Activated CD4-positive, alpha-beta T cell treated with anti-CD3 and anti-CD28 coated beads, Interleukin-10, Interleukin-2, amounts not matched to agents 100 ng/mL and 50 ng/mL, durations not matched to agents 16 hours and 8 hours (primary cell): ENCODE measurements around the gene CLTCL1.

Source experiments
- DNase-seq: peaks from one replicate; pipeline ENCODE4 v3.0.0-alpha.2; 2020

Gene CLTCL1

DNA sequence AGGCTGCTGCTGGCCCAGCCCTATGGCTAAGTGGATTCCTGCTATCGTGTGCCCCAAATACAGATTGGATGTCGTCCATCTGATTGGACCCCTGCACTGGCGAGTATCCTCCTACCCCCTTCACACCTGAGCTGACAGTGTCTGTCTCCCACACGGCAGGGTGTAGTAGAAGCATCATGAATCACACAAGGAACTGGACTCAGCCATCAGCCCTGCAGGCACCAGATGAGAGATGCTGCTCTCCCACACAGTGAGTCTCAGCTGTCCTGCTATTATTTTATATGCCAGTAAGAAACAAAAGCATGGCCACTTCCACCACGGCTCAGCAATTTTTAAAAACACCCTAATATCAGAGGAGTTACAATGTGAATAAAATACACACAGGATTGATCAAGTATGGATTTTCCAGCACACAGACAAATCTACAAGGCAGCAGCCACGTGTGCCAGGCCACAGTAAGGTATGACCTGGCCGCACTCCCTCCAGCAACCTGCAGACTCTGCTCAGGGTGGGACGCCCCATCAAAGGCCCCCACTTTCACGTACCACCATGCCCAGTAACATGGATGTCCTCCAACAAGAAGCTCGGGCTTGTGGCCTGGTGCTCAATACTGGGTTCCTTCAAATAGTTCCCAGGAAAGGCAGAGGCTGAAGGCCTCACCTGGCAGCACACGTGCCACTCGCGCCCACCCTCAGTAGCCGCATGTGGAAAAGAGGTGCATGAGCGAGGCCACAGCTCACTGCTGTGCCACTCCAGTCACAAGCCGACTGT lies 96.6 kb downstream of the CLTCL1 start:
- no peak for DNase-seq

DNA sequence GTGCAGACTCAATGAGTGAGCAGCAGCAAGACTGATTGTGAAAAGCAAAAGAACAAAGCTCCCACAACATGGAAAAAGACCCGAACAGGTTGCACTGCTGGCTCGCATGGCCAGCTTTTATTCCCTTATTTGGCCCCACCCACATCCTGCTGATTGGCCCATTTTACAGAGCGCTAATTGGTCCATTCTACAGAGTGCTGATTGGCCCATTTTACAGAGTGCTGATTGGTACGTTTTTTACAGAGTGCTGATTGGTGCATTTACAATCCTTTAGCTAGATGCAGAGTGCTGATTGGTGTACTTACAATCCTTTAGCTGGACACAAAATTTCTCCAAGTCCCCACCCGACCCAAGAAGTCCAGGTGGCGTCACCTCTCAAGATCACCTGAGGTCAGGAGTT lies 97.6 kb downstream of the CLTCL1 start:
- no peak for DNase-seq

DNA sequence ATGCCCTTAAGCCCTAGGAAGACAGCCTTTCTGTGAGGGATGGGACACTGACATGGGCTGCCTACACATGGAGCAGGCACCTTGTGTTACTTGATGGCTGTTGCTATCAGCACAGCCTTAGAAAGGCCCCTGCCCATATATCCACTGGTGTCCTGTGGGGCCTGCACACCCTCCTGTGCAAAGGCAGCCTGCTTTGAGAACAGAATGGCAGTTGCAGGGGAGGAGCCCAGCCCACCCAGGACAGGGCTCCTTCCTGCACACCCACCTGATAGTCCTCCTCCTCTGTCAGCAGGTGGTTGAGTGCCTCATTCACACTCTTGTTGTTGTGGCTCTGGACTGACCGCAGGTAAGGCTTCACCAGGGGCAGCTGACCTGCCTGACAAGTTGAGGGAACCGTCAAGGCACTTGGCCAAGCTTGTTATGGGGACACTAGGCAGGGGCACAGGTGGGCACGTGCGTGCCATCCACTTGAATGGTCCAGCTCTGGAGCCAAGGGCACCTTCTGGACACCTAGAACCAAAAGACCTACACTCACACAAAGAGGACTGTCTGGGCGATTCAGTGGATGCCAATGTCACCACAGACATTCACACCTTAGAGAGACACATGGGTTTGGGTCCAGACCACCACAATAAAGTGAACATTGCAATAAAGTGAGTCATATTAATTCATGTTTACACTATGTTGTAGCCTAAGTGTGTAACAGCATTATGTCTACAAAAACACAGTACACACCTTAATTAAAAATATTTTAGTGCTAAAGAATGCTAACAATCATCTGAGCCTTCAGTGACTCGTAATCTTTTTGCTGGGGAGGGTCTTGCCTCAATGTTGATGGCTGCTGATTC lies 103.6 kb downstream of the CLTCL1 start:
- DNase-seq, result no peak

DNA sequence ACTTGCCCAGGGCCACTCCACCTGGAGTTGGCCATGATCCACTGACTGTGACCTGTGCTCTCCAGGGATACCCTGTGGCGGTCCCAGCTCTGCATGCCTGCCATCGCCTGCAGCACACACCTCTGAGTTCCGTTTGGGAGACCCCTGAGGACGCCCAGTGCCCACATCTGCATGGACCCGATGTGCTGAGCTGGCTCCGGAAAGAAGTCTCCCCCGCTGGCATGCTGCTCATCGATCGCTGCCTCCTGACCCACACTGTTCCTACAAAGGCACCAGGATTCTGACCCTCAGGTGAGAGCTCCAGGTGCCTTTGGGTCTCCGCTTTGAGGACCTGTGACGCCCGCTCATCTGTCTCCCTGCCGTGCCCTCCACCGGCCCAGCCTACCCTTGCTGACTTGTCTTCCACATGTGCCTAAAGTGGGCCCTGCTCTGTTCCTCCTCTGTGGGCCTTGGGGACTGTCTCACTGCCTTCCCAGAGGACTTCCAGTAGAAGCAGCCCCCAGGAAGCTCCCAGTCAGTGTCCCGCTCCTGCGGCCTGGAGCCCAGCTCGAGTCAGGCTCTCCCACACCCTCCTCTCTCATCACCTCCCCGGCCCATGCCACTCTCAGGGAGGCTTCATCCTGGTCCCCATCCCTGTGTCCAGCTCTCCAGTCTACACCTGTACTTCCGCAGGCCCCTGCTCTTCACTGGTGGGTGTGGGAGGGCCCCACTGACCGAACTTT lies 107.1 kb downstream of the CLTCL1 start:
- DNase-seq, result no peak

DNA sequence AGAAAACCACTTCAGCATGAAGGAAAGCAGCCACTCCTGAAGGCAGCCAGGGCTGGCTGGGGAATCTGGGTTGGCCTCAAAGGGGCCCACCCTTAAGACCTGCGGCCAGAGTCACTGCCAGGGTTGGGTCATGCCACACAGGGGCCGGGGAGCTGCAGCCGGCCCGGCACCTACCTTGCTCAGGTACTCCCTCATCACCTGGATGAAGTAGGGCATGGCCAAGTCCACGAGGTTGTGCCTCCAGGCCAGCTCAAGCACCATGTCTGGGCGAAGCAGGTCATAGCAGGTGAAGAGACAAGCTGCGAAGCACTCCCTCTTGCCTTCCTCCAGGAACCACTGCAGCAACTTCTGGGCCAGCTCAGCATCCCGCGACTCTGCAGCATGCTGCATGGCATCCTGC lies 108.3 kb downstream of the CLTCL1 start:
- no peak for DNase-seq

DNA sequence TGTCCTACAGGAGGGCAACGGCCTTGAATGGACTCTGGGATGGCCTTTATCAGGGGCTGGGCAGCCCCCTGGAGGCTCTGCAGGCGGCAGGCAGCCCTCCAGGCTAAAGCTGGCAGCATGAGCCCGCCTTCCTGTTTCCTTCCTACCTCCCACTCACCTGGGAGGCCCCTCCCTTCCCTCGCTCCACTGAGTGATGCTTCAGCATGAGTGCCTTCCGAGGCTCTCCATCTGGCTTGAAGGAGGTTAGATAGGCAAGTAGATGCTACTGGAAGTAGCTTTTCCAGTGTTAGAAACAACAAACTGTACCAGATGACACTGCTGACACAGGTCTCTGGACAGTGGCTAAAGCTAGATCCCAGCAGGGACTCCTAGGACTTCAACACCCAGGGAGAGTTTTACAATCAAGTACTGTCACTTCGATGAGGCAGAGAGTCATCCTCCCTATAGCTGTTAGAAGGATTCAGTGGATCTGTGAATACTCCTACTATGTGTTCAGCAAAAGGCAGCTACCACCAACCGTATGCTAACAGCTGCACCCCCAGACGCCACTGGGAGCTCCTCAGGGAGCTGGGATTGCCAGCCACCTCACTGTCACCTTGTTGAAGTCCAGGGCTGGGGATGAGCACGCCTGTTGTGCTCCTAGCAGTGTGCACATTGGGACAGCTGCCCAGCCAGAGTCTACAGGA lies 108.9 kb downstream of the CLTCL1 start:
- no peak for DNase-seq

DNA sequence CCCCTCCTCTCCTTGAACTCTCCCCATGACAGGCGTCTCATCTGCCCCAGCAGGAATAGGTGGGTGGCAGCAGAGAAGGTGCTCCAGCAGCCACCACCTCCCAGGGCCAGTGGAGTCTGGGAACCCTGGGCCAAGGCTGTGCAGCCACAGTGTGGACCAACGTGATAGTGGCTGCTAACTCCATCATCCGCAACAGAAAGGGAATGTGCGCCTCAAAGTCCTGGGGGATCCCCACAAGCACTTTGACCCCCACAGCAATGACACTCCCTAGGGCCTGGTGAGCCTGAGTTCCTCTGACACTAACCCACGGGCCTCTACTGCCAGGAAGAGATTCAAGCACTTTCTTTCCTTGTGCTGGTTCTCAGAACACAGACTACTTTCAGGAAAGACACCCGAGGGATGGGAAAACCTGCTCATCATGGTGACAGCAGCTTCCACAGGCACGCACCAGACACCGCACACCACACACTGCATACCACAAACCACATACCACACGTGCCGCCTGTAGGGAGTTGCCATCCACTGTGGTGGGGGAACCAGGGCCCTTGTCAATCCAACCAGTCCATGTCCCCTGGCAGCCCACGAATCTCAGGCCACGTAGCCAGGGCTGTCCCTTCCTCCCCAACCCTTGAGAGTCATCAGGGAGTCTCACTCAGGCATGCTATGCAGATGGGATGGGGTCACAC lies 109.6 kb downstream of the CLTCL1 start:
- DNase-seq, result no peak

DNA sequence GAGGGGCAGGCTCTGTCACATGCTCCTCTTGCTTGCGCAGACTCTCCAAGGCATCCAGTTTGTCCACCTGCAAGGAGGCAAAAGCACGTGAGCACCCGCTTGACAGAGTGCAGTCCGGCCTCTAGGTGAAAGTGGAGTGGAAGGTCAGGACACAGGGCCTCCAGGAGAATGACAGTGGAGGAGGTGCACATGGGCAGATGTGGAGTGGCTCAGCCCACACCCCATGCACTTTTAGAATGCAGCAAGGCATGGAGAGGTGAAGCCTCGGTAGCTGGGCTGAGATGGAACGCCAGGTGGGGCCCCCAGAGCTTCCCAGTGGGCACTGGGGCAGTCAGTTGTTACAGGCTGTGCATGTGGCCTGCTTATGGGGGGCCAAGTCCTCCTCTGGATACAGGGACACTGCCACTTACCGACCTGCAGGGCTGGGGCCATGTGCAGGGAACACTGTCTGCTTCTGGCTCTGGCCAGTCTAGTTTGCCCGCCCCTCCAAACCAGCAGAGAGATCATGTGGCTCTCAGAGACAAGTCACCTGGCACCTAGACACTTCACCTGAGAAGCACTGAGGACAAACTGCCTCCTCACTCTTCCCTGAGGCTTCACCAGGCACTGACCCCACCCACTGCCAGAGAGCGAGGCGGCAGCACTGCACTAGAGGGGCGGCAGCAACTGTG lies 110.6 kb downstream of the CLTCL1 start:
- no peak for DNase-seq

DNA sequence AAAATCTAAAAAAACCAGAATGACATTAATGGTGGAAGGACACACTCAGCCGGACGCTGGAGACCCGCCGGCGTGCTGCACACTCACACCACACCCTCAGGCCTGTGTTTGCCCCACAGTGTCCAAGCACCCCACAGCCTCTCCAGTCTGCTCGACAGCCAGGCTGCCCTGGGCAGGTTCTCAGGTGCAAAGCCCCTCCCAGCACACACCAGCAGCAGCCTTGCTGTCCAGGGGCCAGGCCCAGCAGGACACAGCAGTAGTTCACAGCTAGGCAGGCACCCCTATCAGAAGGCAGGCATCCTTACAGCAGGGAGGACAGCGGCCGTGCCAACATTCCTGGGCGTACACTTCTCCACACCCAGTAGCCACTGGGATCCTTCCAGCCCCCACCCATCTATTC lies 111.3 kb downstream of the CLTCL1 start:
- no peak for DNase-seq

DNA sequence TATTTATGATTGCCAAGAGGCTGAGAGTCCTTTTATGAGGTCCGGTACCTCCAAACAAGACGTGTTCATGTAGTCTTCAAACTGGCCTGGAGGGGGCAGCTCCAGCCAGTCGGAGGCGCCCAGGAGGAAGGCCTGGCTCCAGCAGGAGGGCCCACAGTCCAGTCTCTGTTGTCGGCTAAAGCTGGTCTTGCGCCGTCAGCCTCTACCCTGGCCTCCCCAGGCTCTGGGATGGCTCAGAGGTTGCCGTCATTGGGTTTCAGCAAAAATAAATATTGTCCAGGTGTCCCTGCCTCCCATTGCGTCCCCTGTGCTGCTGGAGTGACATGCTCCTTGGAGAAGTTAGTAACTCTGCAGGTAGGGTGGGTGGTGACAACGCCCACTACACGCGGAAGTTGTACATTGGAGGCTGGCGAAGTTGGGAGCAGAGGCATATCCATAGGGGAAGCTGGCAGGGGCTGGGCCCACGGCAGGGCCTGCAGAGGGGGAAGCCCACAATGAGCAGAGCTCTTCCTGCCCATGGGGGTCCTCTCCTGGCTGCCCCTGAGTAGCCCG lies 111.9 kb downstream of the CLTCL1 start:
- DNase-seq, result peak; percentile 78

DNA sequence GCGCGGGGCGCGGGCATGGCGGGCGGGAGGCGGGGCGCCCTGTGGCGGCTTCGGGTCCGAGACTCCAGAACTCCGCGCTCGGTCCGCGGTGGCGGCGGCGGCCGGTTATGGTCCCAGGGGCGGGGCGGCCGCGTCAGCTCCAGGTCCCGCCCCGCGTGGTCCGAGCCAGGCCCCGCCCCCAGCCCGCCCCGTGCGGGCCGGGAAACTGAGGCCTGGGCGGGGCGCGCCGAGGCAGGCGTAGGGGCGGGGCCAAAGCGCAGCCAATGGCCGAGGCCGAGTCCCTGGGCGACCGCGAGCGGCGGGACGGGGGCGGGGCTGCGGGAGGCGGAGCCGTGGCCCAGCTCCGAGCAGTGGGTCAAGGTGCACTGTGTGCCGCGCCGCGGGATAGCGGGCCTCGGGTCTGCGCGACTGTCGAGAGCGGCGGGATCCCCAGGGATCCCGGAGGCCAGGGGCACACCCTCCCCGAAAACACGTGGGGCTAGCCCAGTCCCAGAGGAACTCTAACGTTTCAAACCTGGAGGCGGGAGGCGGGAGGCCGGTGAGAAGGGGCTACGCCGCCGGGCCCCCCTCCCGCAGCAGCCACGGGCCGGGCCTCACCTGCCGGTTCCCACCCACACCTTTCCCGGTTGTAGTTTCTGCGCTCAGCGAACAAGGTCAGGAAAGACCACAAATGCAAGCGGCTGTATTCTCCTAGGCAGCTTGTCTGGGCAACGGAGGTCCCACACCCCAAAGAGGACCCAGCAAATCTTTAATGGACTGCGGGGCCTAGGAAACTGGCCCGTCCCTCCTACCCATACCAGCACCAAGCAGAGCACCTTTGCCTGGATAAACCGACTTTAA lies 112.6 kb downstream of the CLTCL1 start, which contains the start of gene SLC25A1:
Gene SLC25A1 (minus strand): TSS at position 80 of the 840 bp plus-strand sequence. CDS start 63 bp downstream, at position 17.
- peak; percentile 96 for DNase-seq

DNA sequence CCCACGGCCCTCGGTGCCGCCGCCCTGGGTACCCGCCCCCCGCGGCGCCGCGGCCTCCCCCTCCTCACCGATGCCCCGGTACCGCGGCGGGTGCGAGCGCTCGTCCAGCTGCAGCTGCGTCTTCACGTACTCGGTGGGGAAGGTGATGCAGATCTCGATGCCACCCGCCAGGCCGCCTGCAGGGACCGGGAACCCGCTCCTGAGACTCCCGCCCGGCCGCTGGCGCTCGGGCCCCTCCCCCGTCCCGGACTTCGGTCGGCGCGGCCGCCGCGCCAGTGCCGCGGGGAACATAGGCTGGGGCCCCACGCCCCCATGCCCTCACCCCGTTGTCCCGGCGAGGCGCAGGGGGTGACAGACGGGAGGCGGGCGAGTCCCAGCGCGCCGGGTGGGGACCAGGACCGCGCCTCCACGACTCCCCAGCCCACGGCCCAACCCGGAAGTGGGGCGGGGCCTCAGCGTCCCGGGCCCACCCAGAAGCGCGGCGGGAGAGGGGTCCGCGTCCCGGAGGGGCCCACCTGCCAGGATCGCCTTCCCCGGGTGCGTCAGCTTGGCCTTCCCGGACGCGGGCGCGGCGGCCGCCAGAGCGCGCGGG lies 113.4 kb downstream of the CLTCL1 start:
- peak; percentile 41 for DNase-seq

DNA sequence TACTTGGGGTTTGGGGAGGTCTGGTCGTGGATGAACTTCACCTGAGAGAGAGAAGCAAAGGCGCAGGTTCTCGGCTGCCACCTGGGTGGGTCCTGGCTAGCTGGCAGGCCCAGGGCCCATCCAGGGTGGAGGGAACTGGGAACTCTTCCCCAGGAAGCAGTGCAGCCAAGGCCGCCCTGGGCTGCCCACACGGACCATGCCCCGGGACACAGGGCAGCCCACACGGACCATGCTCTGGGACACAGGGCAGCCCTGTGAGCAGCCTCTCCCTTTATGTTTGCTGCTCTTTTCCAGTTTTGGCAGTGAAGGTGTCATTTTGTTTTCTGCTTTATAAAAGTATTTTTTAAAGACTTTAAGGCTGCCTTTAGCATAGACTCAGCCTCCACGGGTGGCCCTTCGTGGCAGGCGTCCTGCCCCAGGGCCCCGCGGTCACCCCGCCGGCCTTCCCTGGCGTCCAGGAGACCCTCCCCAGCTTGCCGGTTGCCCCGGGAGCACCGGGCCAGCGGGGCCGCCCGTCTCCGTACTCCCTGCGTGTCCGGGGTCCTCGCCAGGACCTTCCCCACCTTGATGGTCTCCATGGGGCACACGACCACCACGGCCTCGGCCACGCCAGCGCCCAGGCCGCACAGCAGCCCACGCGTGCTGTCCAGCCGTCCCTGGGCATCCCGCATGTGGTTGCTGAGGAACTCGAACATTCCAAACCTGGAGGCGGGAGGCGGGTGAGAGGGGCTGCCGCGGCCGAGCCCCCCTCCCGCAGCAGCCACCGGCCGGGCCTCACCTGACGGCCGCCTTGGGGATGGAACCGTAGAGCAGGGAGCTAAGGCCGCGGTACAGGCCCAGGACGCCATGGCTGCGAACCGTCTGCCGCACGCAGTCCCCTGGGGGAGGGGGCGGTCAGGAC lies 114.1 kb downstream of the CLTCL1 start:
- DNase-seq, result no peak

DNA sequence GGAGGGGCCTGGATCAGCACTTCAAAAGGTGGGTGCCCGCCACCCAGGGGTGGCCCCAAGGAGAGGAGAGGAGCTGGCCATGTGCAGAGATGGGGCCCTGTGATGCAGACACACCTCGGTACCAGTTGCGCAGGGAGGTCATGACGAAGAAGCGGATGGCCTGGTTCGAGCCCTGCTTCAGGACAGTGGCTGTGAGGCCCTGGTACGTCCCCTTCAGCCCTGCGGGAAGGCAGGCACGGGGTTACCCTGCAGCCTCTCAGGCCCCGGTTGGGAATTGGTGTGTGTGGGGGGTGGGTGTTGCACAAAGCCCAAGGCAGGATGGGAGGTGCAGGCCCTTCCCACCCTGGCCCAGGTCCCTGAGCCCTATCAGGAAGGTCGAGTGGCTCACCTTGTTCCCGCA lies 114.8 kb downstream of the CLTCL1 start:
- no peak for DNase-seq

DNA sequence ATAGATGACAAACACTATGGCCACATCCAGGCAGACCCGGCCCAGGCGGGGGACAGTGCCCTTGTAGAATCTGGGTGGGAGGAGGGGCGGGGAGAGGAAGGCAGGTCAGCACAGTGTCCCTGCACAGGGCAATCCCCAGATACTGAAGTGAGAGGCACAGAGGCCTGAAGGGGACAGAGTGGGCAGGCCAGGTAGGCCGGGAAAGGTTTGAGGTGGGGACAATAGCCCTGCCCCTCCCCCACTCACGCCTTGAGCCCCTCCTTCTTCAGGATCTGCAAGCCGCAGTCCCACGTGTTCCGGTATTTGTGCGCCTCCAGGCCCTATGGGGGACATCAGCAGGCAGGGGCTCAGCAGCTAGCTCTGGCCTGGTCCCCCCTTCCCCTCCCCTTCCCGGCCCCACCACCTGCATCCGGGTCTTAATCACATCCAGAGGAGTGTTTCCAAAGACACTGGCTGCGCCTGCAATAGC lies 115.3 kb downstream of the CLTCL1 start:
- DNase-seq, result no peak

DNA sequence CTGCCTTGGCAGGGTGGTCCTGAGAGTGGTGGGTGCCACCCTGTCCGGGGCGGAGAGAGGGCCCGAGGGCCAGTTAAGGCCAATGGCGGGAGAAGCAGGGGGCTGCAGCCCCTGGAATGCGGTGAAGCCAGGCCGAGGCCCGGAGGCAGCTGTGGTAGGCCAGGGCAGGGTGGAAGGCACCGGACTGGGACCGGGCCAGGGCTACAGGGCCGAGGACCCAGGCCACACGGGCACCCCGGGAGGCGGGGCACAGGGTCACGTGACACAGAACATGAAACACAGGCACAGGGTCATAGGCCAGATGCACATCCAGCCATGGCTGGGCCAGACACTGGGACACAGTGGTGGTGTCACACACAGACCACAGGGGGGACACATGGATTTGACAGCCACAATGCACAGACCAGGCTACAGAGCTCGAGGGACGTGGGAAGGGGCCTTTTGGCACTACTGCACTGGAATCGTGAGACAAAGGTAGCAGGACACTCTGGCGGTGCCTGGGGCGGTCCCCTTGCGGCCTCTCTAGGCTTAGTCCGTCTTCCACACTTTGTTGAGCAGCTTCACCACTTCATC lies 115.8 kb downstream of the CLTCL1 start:
- DNase-seq, result no peak

DNA sequence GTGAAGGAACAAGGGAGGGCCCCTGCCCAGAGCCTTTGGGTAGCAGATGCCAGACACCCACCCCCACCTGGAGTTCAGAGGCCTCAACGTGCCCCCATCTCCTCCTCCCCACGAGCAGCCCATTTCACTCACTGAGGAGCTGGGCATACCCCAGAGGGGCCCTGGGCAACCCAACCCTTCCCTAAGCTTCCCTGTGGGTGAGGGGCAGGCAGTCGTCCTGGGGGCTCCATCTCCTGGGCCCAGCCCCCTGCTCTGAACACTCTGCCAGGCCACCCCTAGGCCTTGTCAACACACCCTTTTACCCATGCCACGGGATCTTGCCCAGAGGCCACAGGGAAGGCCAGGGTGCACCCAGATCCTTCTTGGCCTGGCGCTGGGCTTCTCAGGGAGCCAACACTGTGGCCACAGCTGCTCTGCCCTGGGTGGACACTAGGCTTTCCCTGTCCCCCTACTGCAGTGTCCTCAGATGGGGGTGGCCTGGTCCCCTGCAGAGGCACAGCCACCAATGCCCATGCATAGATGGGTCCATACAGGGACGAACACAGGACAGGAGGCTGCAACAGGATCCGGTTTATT lies 116.4 kb downstream of the CLTCL1 start:
- DNase-seq, result no peak
